Measurements from ENCODE around the gene RNF38.
"Not testable (repeated sequence)": the region's sequence is repeated elsewhere in the genome, so short reads cannot be mapped to it uniquely, and the experiment has no call there.

RNF38 gene

GRCh38 chr9:36400332-36401163 lies 479 bp upstream of the RNF38 start:
- no peaks in the 10 kb centered on the region for H3K27me3 Mint-ChIP-seq
- peaks cover 27% of the 10 kb centered on the region for H3K36me3 Mint-ChIP-seq (ENCODE audit: insufficient read depth)
- peak overlapping the region; percentile 87 to 89 for H3K4me3 Mint-ChIP-seq
- ATAC-seq (replicated peaks) (peak; percentile 76), DNase-seq (peak; percentile 81 to 87 (median 86))
- peaks cover 25 to 41% of the 10 kb centered on the region in 2 donors for H3K4me1 Mint-ChIP-seq (ENCODE audit: low read depth in 2 of 2)
- H3K27ac Mint-ChIP-seq, result peak overlapping the region; percentile 94 to 96
- no peaks in the 10 kb centered on the region for H3K9me3 Mint-ChIP-seq

- Mint-ChIP-seq H3K27me3 (no peaks in the 10 kb centered on the region), H3K9me3 (no peaks in the 10 kb centered on the region), H3K4me1 (ENCODE audit: low read depth in 2 of 2) (peaks cover 29 to 53% of the 10 kb centered on the region in 2 donors), H3K27ac (peak overlapping the region in 1 of 2 donors; percentile 96), H3K4me3 (peak overlapping the region; percentile 21 to 59), H3K36me3 (ENCODE audit: insufficient read depth) (peaks cover 27% of the 10 kb centered on the region)
- DNase-seq (no peak), ATAC-seq (replicated peaks) (no peak)
Observed at GRCh38 chr9:36398745-36399144, 1.3 kb downstream of the RNF38 start.

GRCh38 chr9:36396985-36397384 lies 3.1 kb downstream of the RNF38 start:
- Mint-ChIP-seq H3K4me3 (no peak overlapping the region), H3K36me3 (ENCODE audit: insufficient read depth) (peaks cover 27% of the 10 kb centered on the region), H3K9me3 (no peaks in the 10 kb centered on the region), H3K4me1 (ENCODE audit: low read depth in 2 of 2) (peaks cover 36 to 67% of the 10 kb centered on the region in 2 donors), H3K27me3 (no peaks in the 10 kb centered on the region), H3K27ac (peak overlapping the region in 1 of 2 donors; percentile 56)
- ATAC-seq (replicated peaks), result no peak
- DNase-seq, result no peak

- Mint-ChIP-seq H3K36me3 (ENCODE audit: insufficient read depth) (peaks cover 7% of the 10 kb centered on the region), H3K9me3 (no peaks in the 10 kb centered on the region), H3K4me1 (ENCODE audit: low read depth in 2 of 2) (peaks cover 35 to 65% of the 10 kb centered on the region in 2 donors), H3K4me3 (no peak overlapping the region), H3K27me3 (no peaks in the 10 kb centered on the region), H3K27ac (no peak overlapping the region)
- ATAC-seq (replicated peaks), result no peak
- no peak for DNase-seq
Observed at GRCh38 chr9:36392489-36392888, 7.6 kb downstream of the RNF38 start.

- DNase-seq (no peak), ATAC-seq (replicated peaks) (no peak)
- H3K27ac Mint-ChIP-seq, result peak overlapping the region in 1 of 2 donors; percentile 75
- H3K36me3 Mint-ChIP-seq (ENCODE audit: insufficient read depth), result peaks cover 7% of the 10 kb centered on the region
- H3K4me3 Mint-ChIP-seq, result no peak overlapping the region
- H3K9me3 Mint-ChIP-seq, result no peaks in the 10 kb centered on the region
- H3K27me3 Mint-ChIP-seq, result no peaks in the 10 kb centered on the region
- H3K4me1 Mint-ChIP-seq (ENCODE audit: low read depth in 2 of 2), result peaks cover 30 to 62% of the 10 kb centered on the region in 2 donors
Observed at GRCh38 chr9:36389590-36389989, 10.5 kb downstream of the RNF38 start.

GRCh38 chr9:36386396-36386965 lies 13.6 kb downstream of the RNF38 start:
- H3K4me3 Mint-ChIP-seq; DNase-seq; ATAC-seq (replicated peaks); H3K9me3 Mint-ChIP-seq; H3K27me3 Mint-ChIP-seq: not testable (repeated sequence)
- Mint-ChIP-seq H3K4me1 (ENCODE audit: low read depth in 2 of 2) (peaks cover 37 to 70% of the 10 kb centered on the region in 2 donors), H3K27ac (peak overlapping the region in 1 of 2 donors; percentile 44), H3K36me3 (ENCODE audit: insufficient read depth) (peaks cover 19% of the 10 kb centered on the region)

GRCh38 chr9:36382484-36382883 lies 17.6 kb downstream of the RNF38 start:
- Mint-ChIP-seq H3K27me3 (no peaks in the 10 kb centered on the region), H3K4me1 (ENCODE audit: low read depth in 2 of 2) (peaks cover 33 to 67% of the 10 kb centered on the region in 2 donors), H3K9me3 (no peaks in the 10 kb centered on the region), H3K4me3 (peak overlapping the region; percentile 81 to 85), H3K36me3 (ENCODE audit: insufficient read depth) (peaks cover 28% of the 10 kb centered on the region), H3K27ac (peak overlapping the region; percentile 90 to 96)
- DNase-seq (no peak), ATAC-seq (replicated peaks) (no peak)

- DNase-seq, result no peak
- H3K27ac Mint-ChIP-seq, result no peak overlapping the region
- no peak overlapping the region for H3K4me3 Mint-ChIP-seq
- no peak for ATAC-seq (replicated peaks)
- H3K9me3 Mint-ChIP-seq, result no peaks in the 10 kb centered on the region
- H3K36me3 Mint-ChIP-seq (ENCODE audit: insufficient read depth), result peaks cover 56% of the 10 kb centered on the region
- no peaks in the 10 kb centered on the region for H3K27me3 Mint-ChIP-seq
- peaks cover 0 to 11% of the 10 kb centered on the region in 2 donors for H3K4me1 Mint-ChIP-seq (ENCODE audit: low read depth in 2 of 2)
Observed at GRCh38 chr9:36364577-36364976, 35.5 kb downstream of the RNF38 start.

GRCh38 chr9:36363448-36363847 lies 36.6 kb downstream of the RNF38 start:
- no peak for DNase-seq
- Mint-ChIP-seq H3K36me3 (ENCODE audit: insufficient read depth) (peaks cover 52% of the 10 kb centered on the region), H3K4me3 (no peak overlapping the region), H3K4me1 (ENCODE audit: low read depth in 2 of 2) (peaks cover 0 to 4% of the 10 kb centered on the region in 2 donors), H3K27ac (no peak overlapping the region), H3K27me3 (no peaks in the 10 kb centered on the region), H3K9me3 (no peaks in the 10 kb centered on the region)
- ATAC-seq (replicated peaks), result no peak

- Mint-ChIP-seq H3K27me3 (no peaks in the 10 kb centered on the region), H3K9me3 (no peaks in the 10 kb centered on the region), H3K4me1 (ENCODE audit: low read depth in 2 of 2) (peaks cover 3 to 16% of the 10 kb centered on the region in 2 donors), H3K27ac (peak overlapping the region; percentile 63 to 77), H3K36me3 (ENCODE audit: insufficient read depth) (peaks cover 50% of the 10 kb centered on the region), H3K4me3 (no peak overlapping the region)
- DNase-seq (no peak), ATAC-seq (replicated peaks) (no peak)
Observed at GRCh38 chr9:36358486-36358885, 41.6 kb downstream of the RNF38 start.

GRCh38 chr9:36357639-36358038 lies 42.4 kb downstream of the RNF38 start:
- ATAC-seq (replicated peaks) (no peak), DNase-seq (no peak)
- H3K9me3 Mint-ChIP-seq, result no peaks in the 10 kb centered on the region
- H3K36me3 Mint-ChIP-seq (ENCODE audit: insufficient read depth), result peaks cover 59% of the 10 kb centered on the region
- peak overlapping the region in 1 of 2 donors; percentile 63 for H3K27ac Mint-ChIP-seq
- no peaks in the 10 kb centered on the region for H3K27me3 Mint-ChIP-seq
- no peak overlapping the region for H3K4me3 Mint-ChIP-seq
- peaks cover 3 to 16% of the 10 kb centered on the region in 2 donors for H3K4me1 Mint-ChIP-seq (ENCODE audit: low read depth in 2 of 2)

- H3K27me3 Mint-ChIP-seq, result no peaks in the 10 kb centered on the region
- H3K4me1 Mint-ChIP-seq (ENCODE audit: low read depth in 2 of 2), result peaks cover 0 to 1% of the 10 kb centered on the region in 2 donors
- peaks cover 88% of the 10 kb centered on the region for H3K36me3 Mint-ChIP-seq (ENCODE audit: insufficient read depth)
- no peak overlapping the region for H3K4me3 Mint-ChIP-seq
- H3K9me3 Mint-ChIP-seq, result no peaks in the 10 kb centered on the region
- DNase-seq, result no peak
- peak overlapping the region in 1 of 2 donors; percentile 62 for H3K27ac Mint-ChIP-seq
- ATAC-seq (replicated peaks), result no peak
Observed at GRCh38 chr9:36346569-36346968, 53.5 kb downstream of the RNF38 start.

- Mint-ChIP-seq H3K36me3 (ENCODE audit: insufficient read depth) (peaks cover 90% of the 10 kb centered on the region), H3K9me3 (no peaks in the 10 kb centered on the region), H3K4me1 (ENCODE audit: low read depth in 2 of 2) (peaks cover 0 to 1% of the 10 kb centered on the region in 2 donors), H3K27ac (no peak overlapping the region), H3K4me3 (no peak overlapping the region), H3K27me3 (no peaks in the 10 kb centered on the region)
- ATAC-seq (replicated peaks) (no peak), DNase-seq (no peak)
Observed at GRCh38 chr9:36345103-36345846, 54.8 kb downstream of the RNF38 start.

All from effector memory CD8-positive, alpha-beta T cell (primary cell).